ENCODE results near the gene ZFHX3. TPM values are rescaled to one million over a fixed set of nuclear protein-coding genes. Genes with fewer than 3 reads are reported as not detected.

ZFHX3 gene
- total RNA-seq, 1 experiment from 2014 or later, result 2.2 TPM

DNA sequence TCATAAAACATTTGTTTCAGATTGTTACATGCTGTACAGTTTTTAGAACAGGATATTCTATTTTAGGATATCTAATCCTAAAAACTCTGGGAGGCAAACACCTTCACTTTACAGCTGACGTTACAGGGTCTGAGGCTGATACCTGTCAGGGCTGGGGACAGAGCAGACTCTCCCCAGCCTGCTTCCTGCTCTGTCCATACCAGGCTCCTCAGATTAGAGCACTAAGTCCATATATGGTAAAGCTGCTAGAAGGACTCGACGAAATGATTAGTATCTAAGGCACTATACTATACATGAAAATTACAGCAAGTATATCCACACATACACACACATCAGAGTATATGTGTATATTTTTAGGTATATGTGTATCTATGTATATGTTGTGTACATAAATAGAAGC, 125.2 kb downstream of the ZFHX3 start:
- no peak for DNase-seq (ENCODE audit: low read depth, low spot score)
- in situ Hi-C loops (cut with HindIII; ENCODE audit: low pct_unique_long_range_greater_than_20kb, low sequenced_read_pairs), result no loop called here

DNA sequence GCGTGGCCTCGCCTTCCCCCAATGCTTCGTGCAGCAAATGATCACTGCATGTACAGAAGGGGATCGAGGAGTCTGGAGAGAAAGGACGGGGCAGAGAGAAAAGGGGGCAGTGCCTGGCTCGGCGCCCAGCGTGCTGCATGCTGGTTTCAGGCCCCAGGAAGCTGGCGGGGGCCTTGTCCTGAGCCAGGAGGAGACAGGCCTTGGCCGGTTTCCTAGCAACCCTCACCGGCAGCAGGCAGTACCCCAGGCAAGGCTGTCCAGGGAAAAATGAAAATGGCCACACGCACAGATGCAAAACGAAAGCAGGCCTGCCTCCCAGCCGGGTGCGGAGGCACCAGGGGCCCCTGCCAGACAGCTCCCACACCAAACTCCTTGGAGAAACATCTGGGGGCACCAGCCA, 126.3 kb downstream of the ZFHX3 start:
- DNase-seq (ENCODE audit: low read depth, low spot score), result no peak
- in situ Hi-C loops (cut with HindIII; ENCODE audit: low pct_unique_long_range_greater_than_20kb, low sequenced_read_pairs), result no loop called here

DNA sequence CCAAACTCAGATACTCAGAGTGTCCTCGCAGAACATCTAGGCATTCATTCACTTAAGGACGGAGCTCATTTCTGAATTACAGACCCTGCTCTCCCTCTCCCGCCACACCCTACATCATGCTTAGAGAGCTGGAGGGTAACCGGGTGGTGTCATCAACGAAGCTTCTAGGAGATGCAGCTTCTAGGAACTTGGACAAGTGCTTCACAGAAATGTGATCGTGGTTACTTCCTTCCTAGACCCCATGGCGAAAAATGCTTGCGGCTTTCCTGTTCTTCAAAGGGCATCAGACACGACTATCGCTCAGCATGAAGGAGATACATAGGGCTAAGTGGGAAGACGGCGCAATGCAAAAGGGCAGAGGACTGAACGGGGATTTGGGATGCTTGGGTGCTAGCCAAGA, 126.8 kb downstream of the ZFHX3 start:
- in situ Hi-C loops (cut with HindIII; ENCODE audit: low pct_unique_long_range_greater_than_20kb, low sequenced_read_pairs), result no loop called here

DNA sequence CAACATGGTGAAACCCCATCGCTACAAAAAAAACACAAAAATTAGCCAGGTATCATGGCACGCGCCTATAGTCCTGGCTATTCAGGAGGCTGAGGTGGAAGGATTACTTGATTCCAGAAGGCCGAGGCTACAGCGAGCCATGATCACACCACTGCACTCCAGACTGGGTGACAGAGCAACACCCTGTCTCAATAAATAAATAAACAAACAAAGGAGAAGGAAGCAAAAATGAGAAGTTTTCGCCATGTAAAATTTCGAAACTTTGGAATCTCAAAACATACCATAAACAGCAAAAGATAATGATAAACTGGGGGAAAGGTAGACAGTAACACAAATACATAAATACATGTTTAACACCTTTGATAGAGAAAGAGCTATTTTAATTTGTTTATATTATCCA, 130.9 kb downstream of the ZFHX3 start:
- no peak for DNase-seq (ENCODE audit: low read depth, low spot score)
- in situ Hi-C loops (cut with HindIII; ENCODE audit: low pct_unique_long_range_greater_than_20kb, low sequenced_read_pairs), result no loop called here

More for the DNA sequence above, 126.8 kb downstream of the ZFHX3 start:
- no peak for DNase-seq (ENCODE audit: low read depth, low spot score)

DNA sequence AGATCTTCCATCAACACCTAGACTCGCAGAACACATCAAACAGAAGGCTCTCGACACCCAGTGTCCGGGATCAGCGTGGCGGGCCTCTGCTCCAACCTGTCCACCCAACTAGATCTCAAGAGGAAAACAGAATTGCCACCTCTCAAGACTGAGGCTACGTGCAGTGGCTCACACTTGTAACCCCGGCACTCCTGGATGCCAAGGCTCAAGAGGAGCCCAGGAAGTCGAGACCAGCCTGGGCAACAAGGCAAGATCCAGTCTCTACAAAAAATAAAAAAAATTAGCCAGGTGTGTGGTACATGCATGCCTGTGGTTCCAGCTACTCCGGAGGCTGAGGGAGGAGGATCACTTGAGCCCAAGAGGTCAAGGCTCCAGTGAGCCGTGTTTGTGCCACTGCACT, 132.6 kb downstream of the ZFHX3 start:
- in situ Hi-C loops (cut with HindIII; ENCODE audit: low pct_unique_long_range_greater_than_20kb, low sequenced_read_pairs), result no loop called here
- no peak for DNase-seq (ENCODE audit: low read depth, low spot score)

DNA sequence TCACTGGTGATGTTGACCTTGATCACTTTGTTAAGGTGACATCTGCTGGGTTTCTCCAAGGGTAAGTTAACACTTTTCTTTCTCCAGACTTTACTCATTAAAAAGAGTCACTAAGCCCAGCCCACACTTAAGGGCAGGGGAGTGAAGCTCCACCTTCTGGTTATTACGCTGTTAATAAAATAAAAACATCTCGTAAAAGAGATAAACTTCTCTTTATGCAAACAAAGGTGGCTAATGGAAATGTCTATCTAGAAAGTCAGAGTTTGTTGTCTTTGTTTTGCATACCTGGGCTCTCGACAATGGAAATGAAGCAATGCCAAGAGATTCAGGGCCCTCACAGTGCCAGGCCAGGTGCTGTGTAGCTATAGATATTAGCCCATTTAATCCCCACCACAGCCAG, 134.4 kb downstream of the ZFHX3 start:
- DNase-seq (ENCODE audit: low read depth, low spot score), result no peak
- in situ Hi-C loops (cut with HindIII; ENCODE audit: low pct_unique_long_range_greater_than_20kb, low sequenced_read_pairs), result no loop called here

DNA sequence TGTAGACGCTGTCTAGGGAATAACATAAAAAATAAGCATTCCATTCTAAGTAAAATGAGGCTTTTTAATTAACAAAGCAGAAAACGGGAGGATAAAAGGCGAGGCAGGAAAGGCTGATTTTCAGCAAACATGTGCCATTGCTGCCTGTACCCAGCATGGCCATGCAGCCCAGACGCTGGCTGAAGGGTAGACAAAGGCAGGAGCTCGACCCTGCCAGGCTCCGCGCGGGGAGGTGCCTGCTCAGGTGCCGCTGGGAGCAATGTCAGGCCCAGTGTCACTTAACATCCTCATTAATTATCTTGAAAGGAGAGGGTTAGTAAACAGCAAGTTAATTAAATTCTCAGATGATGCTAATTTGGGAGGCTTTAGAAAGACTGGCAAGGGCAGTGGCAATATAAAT, 136.0 kb downstream of the ZFHX3 start:
- in situ Hi-C loops (cut with HindIII; ENCODE audit: low pct_unique_long_range_greater_than_20kb, low sequenced_read_pairs), result no loop called here
- no peak for DNase-seq (ENCODE audit: low read depth, low spot score)

DNA sequence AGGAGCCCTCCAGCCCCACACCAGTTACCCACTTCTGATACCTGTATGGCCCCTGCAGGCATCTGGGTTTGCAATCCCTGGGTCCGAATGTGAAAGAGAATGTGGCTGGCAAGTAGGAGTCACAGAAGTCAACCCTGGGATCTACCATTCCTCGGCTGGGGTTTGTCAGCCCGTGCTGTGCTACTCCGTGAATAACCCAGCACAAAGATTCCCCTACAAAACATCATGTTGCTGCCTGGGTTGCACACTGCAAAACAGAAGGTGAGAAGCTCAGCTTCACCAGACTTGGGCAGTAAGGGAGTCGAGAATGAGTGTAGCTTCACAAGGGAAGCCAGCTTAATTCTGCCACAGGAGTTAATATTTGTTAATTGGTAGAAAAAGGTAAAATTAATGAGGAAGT, 137.1 kb downstream of the ZFHX3 start:
- in situ Hi-C loops (cut with HindIII; ENCODE audit: low pct_unique_long_range_greater_than_20kb, low sequenced_read_pairs), result no loop called here
- no peak for DNase-seq (ENCODE audit: low read depth, low spot score)

DNA sequence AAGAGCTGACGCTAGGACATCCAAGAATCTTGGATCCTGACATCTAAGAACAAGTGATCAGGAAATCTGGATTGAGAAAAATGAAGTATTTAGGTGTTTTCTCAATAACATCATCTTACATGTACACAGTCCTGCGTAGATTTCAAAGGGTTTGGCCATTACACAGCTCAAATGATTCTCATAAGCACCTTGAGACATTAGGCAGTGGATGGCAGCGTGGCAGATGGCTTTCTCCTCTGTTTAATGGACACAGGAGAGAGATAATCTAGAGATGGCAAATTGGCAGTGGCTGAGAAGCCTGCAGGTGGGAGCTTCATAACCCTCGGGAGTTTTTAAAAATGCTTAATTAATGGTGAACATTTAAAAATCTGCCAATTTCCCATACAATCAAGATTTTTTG, 137.5 kb downstream of the ZFHX3 start:
- no peak for DNase-seq (ENCODE audit: low read depth, low spot score)
- in situ Hi-C loops (cut with HindIII; ENCODE audit: low pct_unique_long_range_greater_than_20kb, low sequenced_read_pairs), result no loop called here

DNA sequence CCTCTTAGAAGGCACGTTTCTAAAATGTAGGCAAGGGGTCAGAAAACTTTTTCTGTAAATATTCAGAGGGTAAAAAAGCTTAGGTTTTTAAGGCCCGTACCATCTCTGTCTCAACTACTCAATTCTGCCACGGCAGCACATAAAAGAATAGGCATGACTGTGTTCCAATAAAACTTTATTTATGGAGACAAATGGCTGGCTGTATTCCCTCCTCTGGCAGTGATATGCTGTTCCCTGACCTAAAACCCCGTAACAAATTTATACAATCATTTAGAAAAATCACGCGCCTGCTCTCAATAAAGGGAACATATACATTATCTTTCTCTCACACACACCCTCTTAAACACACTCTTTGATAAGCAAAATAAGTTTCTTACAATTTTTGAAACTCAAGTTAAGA, 138.7 kb downstream of the ZFHX3 start:
- DNase-seq (ENCODE audit: low read depth, low spot score), result no peak
- in situ Hi-C loops (cut with HindIII; ENCODE audit: low pct_unique_long_range_greater_than_20kb, low sequenced_read_pairs), result no loop called here

DNA sequence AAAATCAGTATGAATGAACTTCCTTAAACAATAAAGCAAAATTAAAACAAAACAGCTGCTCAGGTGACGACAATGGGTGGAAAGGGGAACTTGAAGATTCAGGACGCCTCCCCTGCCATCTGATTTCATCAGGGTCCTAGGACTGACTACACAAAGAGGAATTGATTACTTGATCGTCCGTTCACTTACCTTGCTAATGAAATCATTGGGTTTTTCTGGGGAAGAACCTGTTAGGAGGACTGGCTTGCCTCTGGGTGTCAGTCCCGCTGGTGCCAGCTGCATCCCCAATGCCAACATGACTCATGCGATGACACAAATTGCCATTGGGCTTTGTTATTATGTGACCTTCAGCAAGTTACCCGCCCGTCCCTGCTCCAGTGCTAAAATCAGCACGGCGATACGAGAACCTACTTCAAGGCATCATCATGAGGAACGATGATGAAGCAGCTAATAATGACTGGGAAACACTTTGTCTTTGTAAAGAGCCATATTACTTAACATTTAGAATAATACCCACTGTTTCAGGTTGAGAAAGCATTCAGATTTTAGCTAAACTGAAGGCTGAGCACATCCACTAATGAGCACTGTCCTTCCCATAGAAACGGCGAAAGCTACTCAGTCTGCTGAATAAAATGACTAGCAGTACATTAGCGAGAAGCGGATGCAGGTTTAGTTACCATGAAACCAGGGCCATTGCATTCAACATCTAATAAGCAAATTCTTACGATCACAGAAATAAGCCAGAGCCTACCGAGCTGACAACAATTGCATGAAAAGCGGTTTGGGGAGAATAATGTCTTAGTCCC, 139.4 kb downstream of the ZFHX3 start:
- DNase-seq (ENCODE audit: low read depth, low spot score), result no peak
- in situ Hi-C loops (cut with HindIII; ENCODE audit: low pct_unique_long_range_greater_than_20kb, low sequenced_read_pairs), result no loop called here

DNA sequence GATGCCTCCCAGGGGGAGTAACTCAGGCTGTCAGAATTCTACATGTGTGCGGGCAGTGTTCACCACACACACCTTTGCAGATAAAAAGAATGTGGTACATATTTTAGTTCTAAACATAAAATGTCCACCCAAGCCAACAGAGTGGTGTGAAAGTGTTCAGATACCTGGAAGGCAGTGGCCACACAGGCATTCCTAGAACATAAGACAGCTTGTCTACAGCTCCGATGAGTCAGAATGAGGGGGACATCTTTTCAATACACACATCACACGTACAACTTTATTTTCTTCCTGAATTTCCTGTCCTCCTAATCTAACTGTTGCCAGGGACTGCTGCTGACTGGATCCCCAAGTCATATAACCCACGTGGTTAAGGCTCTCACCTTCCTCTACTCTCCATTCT, 142.3 kb downstream of the ZFHX3 start:
- in situ Hi-C loops (cut with HindIII; ENCODE audit: low pct_unique_long_range_greater_than_20kb, low sequenced_read_pairs), result no loop called here

DNA sequence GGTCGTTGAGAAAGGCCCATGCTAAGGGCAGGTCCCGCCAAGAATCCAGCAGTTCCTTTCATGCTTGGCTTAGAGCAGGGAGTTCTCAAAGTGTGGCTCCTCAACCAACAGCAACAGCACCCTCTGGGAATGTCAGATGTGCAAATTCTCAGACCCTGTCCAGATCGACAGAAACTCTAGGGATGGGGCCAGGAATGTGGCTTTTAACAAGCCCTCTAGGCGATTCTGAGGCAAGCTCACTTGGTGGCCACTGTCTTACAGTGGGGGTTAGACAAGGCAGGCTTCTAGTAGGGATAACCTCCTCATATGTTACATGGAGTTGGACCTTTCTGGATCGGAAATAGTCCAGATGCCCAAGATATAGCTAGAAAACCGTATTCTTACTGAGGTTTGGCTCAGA, 144.8 kb downstream of the ZFHX3 start:
- in situ Hi-C loops (cut with HindIII; ENCODE audit: low pct_unique_long_range_greater_than_20kb, low sequenced_read_pairs), result no loop called here
- no peak for DNase-seq (ENCODE audit: low read depth, low spot score)

More for the DNA sequence above, 142.3 kb downstream of the ZFHX3 start:
- DNase-seq (ENCODE audit: low read depth, low spot score), result no peak

DNA sequence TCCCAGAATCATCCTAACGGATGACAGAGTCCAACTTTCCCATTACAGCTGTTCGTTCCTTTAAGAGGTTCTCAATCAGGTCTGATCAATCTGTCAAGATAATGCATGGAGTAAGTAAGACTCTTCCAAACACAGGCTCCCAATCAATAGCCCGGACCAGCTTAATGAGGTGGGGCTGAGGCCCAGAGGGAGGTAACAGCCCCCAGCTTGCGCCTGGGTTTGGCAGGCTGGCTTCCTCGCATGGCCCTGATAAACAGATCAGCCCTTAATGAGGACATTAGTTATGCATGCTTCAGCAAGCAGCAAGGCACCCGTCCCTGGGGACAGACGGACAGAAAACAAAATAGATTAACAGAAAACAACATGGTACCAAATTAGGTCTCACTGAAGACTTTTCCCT, 145.7 kb downstream of the ZFHX3 start:
- in situ Hi-C loops (cut with HindIII; ENCODE audit: low pct_unique_long_range_greater_than_20kb, low sequenced_read_pairs), result no loop called here
- DNase-seq (ENCODE audit: low read depth, low spot score), result no peak

DNA sequence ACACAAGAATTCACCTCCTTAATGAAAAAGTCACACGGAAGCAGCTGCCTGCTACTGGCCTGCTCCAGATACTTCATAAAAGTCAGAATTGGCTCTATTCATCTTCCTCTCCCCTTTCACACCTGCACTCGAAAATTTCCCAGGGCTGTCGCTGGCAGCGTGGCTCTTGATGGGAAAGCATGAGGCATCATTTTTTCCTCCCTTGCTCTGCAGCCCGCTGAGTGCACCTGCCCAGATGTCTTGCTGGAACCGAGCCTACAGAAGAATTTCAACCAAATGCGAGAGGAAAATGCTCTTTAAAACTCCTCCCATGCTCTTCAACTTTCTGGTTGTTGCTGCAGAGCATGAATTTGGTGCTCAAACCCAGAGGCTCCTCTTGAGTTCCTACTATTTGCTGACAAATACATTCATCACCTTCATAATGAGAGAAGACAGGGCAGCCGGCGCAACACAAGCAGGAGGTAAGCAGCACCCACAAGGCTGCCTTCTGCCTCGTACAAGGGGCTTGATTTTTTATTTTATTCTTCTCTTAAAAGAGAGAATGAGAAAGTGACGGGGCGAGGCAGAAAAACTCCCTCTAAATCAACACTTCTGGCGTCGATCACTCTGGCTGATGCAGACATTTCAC, 146.8 kb downstream of the ZFHX3 start:
- in situ Hi-C loops (cut with HindIII; ENCODE audit: low pct_unique_long_range_greater_than_20kb, low sequenced_read_pairs), result no loop called here
- DNase-seq (ENCODE audit: low read depth, low spot score), result no peak

DNA sequence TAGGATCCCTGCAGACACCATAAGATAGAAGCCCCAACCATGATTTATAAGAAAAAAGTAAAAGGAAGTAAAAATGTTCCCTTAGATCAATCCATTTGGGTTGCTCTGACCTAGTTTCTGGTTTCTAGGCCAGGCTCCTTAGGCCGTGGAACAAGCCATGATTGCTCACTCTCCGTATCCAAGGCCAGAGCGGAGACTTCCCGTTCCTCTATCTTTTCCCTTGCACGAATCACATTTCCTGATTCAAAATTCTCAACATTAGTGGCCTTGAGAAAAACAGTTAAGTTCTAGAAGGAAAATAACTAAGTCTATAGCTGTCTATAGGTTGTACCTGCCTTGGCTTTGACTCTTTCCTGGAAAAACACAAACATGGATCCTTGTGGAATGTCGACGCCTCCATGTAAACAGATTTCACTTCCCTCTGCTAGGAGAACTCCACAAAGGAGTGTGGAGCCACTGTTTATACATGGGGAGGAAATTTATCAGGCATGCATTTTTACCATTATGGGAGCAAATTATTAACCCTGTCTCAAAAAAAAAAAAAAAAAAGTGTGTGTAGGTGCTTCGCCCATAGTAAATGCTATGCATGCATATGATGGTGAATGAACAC, 149.6 kb downstream of the ZFHX3 start:
- in situ Hi-C loops (cut with HindIII; ENCODE audit: low pct_unique_long_range_greater_than_20kb, low sequenced_read_pairs), result no loop called here
- no peak for DNase-seq (ENCODE audit: low read depth, low spot score)

DNA sequence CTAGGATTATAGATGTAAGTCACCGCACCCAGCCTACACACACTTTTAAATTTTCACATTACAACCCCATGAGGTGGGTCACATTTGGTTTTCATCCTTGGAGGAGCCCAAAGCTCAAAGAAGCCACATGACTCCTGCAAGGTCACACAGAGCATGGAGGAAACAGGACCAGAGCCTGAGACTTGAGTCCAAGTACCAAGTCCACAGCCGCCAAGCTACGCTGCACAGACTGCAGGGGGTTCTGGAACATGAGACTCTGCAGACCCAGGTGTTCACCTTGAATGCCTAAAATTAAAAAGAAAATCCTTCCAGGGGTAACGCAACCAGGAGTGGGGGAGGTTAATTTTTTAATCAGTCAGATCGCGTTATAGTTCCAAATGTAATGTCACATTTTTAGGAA, 150.2 kb downstream of the ZFHX3 start:
- in situ Hi-C loops (cut with HindIII; ENCODE audit: low pct_unique_long_range_greater_than_20kb, low sequenced_read_pairs), result no loop called here
- no peak for DNase-seq (ENCODE audit: low read depth, low spot score)

DNA sequence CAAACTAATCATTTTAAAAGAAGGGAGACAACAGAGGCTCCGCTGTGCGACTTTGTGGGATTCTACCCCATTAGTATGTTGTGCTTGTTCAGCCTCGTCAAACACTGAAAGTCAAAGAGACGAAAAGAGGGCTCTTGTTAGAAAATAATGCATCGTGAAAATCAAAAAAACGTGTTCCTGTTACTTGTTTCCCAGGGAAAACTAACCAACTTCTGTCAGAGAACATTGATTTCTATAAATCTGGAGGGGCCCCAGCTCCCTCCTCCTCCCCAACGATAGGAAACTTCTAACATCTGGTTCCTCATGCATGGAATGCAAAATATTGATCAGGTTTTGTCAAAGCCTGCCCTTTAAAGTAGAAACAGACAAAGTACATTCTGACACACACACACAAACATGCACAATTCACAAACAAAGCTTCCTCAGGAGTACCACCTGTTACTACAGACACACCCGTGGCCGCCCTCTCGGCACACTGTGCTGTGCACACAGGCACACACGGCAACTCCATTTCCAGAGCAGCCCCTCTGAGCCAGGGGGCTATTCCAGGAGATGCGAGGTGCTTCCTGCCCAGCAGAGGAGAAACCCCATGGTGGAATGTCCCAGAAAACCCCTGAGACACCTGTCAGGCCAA, 151.3 kb downstream of the ZFHX3 start:
- in situ Hi-C loops (cut with HindIII; ENCODE audit: low pct_unique_long_range_greater_than_20kb, low sequenced_read_pairs), result no loop called here
- DNase-seq (ENCODE audit: low read depth, low spot score), result no peak

DNA sequence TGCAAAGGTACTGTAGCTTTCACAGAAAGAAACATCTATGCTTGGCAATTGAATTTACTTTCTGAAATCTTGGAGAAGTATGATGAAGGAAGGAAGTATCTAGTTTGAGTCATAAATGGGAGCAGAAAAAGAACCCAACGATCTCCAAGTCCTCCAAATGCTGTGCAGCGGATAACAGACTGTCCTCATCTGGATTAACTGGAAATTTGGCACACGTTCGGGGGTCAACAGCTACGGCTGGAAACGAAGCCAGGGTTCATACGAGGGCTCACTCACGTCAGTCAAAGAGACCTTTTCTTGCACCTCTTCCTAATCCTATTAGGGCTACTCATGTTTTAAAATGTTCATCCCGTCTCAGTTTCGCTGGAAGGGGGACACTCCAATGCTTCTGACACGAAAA, 152.0 kb downstream of the ZFHX3 start:
- in situ Hi-C loops (cut with HindIII; ENCODE audit: low pct_unique_long_range_greater_than_20kb, low sequenced_read_pairs), result no loop called here
- DNase-seq (ENCODE audit: low read depth, low spot score), result no peak

All from SK-MEL-5 (cell line).